GM18511 (cell line): ENCODE data around the gene EXOC4.

Experiments
- ATAC-seq: cut with Tn5 transposase; IDR thresholded peaks from one replicate; pipeline ENCODE4 v1.9.1; 2021; ENCODE audit warnings: mild to moderate bottlenecking, moderate library complexity; ENCODE audit not compliant: unreplicated experiment

The EXOC4 gene

DNA sequence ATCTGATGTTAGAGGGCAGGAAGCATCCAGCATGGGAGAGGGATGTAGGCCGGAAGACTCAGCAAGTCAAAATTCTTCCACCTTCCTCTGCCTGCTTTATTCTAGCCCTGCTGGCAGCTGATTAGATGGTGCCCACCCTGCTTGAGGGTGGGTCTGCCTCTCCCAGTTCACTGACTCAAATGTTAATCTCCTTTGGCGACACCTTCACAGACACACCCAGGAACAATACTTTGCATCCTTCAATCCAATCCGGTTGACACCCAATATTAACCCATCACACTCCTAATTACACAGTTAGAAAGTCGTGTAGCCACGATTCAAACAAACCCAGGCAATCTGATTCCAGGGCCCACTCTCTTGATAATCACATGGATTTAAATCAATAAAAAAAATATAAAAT, 440.4 kb downstream of the EXOC4 start:
- no peak for ATAC-seq

- ATAC-seq = no peak
Observed at GRCh38 chr7:133696056-133696455, 443.2 kb downstream of the EXOC4 start.

- no peak for ATAC-seq
Observed at GRCh38 chr7:133697585-133697984, 444.7 kb downstream of the EXOC4 start.

DNA sequence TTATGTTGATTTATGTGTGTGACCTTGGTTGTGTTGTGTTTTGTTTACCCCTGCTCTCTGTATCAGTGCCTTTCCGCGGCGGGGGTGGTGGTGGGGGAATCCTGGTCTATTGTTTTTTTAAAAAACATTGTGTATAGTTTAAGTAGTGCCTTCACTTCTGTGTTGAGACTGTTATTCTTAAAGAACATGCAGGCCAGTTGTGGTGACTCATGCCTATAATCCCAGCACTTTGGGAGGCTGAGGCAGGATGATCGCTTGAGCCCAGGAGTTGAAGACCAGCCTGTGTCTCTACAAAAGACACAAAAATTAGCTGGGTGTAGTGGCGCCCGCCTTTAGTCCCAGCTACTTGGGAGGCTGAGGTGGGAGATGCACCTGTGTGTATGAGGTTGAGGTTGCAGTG, 445.2 kb downstream of the EXOC4 start:
- ATAC-seq = no peak

GRCh38 chr7:133699386-133699785, 446.5 kb downstream of the EXOC4 start:
- ATAC-seq = no peak

GRCh38 chr7:133702078-133702477, 449.2 kb downstream of the EXOC4 start:
- no peak for ATAC-seq

GRCh38 chr7:133702960-133703359, 450.1 kb downstream of the EXOC4 start:
- ATAC-seq = no peak

- no peak for ATAC-seq
Observed at GRCh38 chr7:133703547-133703946, 450.7 kb downstream of the EXOC4 start.

DNA sequence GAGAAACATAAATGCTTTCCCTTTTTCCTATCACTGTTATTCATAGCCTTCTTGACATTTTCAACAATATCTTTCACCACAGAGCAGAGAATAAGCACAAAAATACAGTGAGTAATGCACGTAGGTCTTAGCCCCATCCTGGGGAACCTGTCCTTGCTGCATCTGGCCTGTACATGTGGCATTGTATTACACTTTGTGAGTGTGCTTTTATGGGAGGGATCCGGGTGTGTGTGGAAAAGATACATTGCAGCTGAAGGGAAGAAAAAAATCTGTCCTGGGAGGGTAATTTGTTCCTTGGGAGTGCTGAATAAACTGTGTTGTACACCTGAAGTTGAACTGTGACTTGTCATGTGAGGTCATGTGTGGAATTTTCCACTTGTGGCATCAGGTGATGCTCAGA, 451.6 kb downstream of the EXOC4 start:
- no peak for ATAC-seq

GRCh38 chr7:133705596-133705995, 452.7 kb downstream of the EXOC4 start:
- no peak for ATAC-seq

DNA sequence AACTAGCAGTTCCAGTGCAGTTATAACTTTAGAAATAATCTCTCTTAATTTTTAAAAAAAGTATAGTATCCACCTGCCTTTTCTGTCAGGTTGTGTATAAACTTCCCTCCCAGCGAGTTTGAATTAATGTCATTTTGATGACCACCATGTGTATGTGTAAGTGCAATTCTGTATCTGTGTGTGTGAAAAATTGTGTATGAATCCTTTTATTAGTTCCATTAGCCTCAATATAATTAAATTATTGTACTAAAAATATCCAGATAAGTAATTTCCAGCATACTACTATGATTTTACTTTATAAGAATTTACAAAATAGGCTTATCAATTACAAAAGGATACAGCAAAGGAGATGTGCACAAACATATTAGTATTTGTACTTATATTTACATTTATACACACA, 453.1 kb downstream of the EXOC4 start:
- no peak for ATAC-seq

- ATAC-seq = no peak
Observed at GRCh38 chr7:133709036-133709880, 456.4 kb downstream of the EXOC4 start.

- ATAC-seq = no peak
Observed at GRCh38 chr7:133712544-133712943, 459.7 kb downstream of the EXOC4 start.

DNA sequence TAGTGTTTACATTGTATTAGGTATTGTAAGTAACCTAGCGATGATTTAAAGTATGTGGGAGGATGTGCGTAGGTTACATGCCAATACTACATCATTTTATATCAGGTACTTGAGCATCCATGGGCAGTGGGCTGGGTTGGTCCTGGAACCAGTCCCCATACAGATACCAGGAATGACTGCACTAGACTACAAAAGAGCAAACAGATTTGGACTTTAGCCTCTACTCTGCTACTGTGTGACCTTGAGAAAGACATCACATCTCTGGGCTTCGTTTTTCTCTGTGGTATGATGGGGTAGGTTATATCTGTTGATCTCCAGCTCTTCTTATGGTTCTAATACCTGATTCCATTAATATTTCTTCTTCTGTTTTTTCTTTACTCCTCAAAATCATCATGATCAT, 461.8 kb downstream of the EXOC4 start:
- no peak for ATAC-seq

GRCh38 chr7:133718131-133718530, 465.3 kb downstream of the EXOC4 start:
- ATAC-seq = no peak

GRCh38 chr7:133723044-133723443, 470.2 kb downstream of the EXOC4 start:
- no peak for ATAC-seq

DNA sequence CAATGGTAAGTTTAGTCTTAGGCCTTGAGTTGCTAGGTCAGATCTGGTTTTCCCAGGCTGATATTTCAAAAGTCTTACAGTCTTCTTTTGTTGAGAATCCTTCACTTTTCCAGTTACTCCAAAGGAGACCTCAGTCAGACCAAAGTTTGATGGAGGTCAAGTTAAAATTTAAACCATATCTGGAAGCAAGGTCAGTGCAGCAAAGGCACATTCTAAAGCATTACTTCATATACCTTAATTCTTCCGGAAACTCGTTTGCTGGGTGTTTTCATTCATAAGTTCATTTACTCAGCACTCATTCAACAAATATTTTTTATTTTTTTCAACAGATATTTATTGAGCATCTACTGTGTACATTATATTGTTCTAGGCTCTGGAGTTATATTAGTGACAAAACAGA, 471.3 kb downstream of the EXOC4 start:
- no peak for ATAC-seq

- no peak for ATAC-seq
Observed at GRCh38 chr7:133724694-133725093, 471.8 kb downstream of the EXOC4 start.

DNA sequence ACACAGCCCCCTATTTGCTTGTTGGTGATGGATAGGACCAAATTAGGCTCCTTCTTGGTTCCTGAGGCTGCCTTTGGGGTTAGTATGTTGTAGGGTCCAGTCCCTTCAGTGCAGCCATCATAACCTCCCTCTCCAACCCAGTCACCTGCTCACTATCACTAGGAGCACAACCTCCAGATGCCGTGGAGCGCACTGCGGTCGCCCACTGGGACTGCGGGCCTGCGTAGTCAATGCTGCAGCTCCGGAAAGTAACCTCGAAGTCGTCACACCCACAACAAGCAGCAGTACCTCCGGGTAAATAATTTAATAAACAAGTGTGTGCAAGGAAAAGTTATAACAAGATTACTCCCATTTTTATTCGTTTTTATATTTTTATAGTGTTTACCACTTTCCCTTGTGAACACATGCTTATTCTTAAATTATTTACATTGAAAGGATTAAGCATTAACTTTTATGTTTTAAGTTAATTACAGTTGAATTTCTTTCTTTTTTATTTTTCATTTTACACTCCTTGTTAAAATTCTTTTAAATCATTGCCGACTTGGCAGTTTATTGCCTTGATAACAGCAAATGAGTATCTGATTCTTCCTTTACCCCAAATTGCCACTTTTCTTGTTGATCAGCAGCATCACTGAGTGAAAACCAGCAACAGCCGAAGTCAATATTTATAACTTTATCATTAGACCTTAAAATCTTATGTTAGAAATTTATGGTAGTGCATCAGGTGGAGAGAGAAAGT, 474.8 kb downstream of the EXOC4 start:
- no peak for ATAC-seq

GRCh38 chr7:133730360-133730759, 477.5 kb downstream of the EXOC4 start:
- no peak for ATAC-seq

DNA sequence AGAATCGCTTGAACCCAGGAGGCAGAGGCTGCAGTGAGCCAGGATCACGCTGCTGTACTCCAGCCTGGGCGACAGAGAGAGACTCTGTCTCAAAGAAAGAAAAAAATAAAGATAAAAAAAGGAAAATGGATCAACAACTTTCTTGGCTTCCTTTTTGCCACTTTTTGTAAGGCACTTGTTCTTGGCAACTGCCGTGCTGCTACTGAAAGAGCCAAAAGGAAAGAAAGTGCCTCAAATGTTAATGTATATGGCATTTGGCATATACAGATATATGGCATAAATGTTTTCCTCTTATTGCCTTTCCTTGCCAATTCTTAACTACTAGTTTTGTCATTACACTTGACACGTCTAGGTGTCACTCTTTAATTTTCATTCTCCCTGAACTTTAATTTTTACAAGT, 480.5 kb downstream of the EXOC4 start:
- ATAC-seq = no peak

- ATAC-seq = no peak
Observed at GRCh38 chr7:133735222-133735621, 482.3 kb downstream of the EXOC4 start.
